ENCODE data around the gene FAM8A1.
"Not testable (repeated sequence)": the region's sequence is repeated elsewhere in the genome, so short reads cannot be mapped to it uniquely, and the experiment has no call there.

Gene FAM8A1

DNA sequence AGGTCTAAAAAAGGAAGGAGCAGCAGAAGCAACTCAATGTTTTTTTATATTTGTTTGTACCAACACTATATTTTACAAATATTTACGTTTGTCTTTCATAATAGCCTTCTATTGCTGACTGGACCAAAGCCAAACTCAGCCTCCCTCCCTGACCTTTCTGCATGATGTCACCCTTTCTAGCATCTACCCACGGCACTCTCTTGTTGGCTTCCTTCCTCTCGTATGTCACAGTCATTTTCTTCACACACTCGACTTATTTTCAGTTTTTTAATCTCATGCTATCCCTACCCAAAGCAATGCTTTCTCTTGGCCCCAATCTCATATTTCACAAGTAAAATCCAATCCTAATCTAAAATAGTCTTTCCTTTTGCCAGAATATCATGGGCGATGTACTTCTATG lies 16.3 kb upstream of the FAM8A1 start:
- Histone ChIP-seq H3K27me3 (ENCODE audit: insufficient read depth, low read length, poor library complexity) (no peaks in the 10 kb centered on the region), H3K4me1 (ENCODE audit: insufficient read depth, low read length) (0 out of 2 replicates have a peak, but pooled peaks cover under 1% of the 10 kb centered on the region), H3K9me3 (ENCODE audit: insufficient read depth, low read length, severe bottlenecking) (no peaks in the 10 kb centered on the region), H3K79me2 (ENCODE audit: insufficient read depth, low read length) (no peaks in the 10 kb centered on the region), H3K9ac (ENCODE audit: low read depth, low read length) (no peak overlapping the region), H4K20me1 (ENCODE audit: insufficient read depth, low read length) (no peaks in the 10 kb centered on the region), H3K4me2 (ENCODE audit: insufficient read depth, low read length) (no peak overlapping the region), H3K4me3 (ENCODE audit: low read depth in 1 of 2, low read length in 2 of 2) (no peak overlapping the region), H3K36me3 (ENCODE audit: insufficient read depth, low read length) (no peaks in the 10 kb centered on the region), H2AFZ (ENCODE audit: low read depth, low read length) (no peak overlapping the region), H3K27ac (ENCODE audit: low read length) (no peak overlapping the region)
- ATAC-seq (ENCODE audit: insufficient read depth, low read depth) (no peak), DNase-seq (no peak)
- no peak for TF ChIP-seq EZH2 (IDR thresholded peaks at IDR 0.05; ENCODE audit: borderline replicate concordance, low read depth, low read length, severe bottlenecking)
- TF ChIP-seq, protein P1, sequence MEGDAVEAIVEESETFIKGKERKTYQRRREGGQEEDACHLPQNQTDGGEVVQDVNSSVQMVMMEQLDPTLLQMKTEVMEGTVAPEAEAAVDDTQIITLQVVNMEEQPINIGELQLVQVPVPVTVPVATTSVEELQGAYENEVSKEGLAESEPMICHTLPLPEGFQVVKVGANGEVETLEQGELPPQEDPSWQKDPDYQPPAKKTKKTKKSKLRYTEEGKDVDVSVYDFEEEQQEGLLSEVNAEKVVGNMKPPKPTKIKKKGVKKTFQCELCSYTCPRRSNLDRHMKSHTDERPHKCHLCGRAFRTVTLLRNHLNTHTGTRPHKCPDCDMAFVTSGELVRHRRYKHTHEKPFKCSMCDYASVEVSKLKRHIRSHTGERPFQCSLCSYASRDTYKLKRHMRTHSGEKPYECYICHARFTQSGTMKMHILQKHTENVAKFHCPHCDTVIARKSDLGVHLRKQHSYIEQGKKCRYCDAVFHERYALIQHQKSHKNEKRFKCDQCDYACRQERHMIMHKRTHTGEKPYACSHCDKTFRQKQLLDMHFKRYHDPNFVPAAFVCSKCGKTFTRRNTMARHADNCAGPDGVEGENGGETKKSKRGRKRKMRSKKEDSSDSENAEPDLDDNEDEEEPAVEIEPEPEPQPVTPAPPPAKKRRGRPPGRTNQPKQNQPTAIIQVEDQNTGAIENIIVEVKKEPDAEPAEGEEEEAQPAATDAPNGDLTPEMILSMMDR (IDR thresholded peaks at IDR 0.05; ENCODE audit: borderline replicate concordance, extremely low read depth, low read length, poor library complexity, severe bottlenecking): no peak

DNA sequence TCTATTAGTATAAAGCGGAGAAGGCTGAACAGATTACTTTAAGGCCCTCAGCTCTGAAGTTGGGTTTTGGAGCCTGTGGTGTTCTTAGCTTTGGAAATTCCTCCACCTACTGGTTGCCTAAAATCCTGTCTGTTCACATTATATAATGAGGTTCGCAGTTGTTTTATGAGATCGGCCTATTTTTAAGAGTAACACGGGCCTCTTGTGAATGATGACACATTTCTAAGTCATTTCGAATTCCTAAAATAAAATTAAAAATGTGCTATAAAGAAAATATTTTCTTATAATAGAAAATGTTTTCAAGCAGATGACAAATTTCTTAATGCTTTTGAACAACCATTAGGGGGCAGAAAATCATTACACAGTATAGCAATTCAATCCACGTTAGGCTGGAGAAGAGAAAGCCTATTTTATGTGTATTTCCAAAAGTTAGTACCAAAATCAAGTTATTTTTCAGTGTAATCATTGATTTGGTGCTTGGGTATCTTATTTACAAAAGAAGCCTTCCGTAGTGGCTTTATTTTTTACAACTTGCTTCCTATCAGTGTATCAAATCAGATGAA lies 15.8 kb upstream of the FAM8A1 start:
- Histone ChIP-seq H3K27me3 (ENCODE audit: insufficient read depth, low read length, poor library complexity) (no peaks in the 10 kb centered on the region), H3K27ac (ENCODE audit: low read length) (no peak overlapping the region), H3K36me3 (ENCODE audit: insufficient read depth, low read length) (no peaks in the 10 kb centered on the region), H3K79me2 (ENCODE audit: insufficient read depth, low read length) (no peaks in the 10 kb centered on the region), H3K9ac (ENCODE audit: low read depth, low read length) (no peak overlapping the region), H3K9me3 (ENCODE audit: insufficient read depth, low read length, severe bottlenecking) (no peaks in the 10 kb centered on the region), H2AFZ (ENCODE audit: low read depth, low read length) (no peak overlapping the region), H3K4me3 (ENCODE audit: low read depth in 1 of 2, low read length in 2 of 2) (no peak overlapping the region), H3K4me2 (ENCODE audit: insufficient read depth, low read length) (no peak overlapping the region), H3K4me1 (ENCODE audit: insufficient read depth, low read length) (peaks cover 5% of the 10 kb centered on the region), H4K20me1 (ENCODE audit: insufficient read depth, low read length) (no peaks in the 10 kb centered on the region)
- ATAC-seq (ENCODE audit: insufficient read depth, low read depth): peak; percentile 80
- TF ChIP-seq, protein P1 (IDR thresholded peaks at IDR 0.05; ENCODE audit: borderline replicate concordance, extremely low read depth, low read length, poor library complexity, severe bottlenecking): peak; percentile 62
- no peak for TF ChIP-seq EZH2 (IDR thresholded peaks at IDR 0.05; ENCODE audit: borderline replicate concordance, low read depth, low read length, severe bottlenecking)
- DNase-seq: no peak

DNA sequence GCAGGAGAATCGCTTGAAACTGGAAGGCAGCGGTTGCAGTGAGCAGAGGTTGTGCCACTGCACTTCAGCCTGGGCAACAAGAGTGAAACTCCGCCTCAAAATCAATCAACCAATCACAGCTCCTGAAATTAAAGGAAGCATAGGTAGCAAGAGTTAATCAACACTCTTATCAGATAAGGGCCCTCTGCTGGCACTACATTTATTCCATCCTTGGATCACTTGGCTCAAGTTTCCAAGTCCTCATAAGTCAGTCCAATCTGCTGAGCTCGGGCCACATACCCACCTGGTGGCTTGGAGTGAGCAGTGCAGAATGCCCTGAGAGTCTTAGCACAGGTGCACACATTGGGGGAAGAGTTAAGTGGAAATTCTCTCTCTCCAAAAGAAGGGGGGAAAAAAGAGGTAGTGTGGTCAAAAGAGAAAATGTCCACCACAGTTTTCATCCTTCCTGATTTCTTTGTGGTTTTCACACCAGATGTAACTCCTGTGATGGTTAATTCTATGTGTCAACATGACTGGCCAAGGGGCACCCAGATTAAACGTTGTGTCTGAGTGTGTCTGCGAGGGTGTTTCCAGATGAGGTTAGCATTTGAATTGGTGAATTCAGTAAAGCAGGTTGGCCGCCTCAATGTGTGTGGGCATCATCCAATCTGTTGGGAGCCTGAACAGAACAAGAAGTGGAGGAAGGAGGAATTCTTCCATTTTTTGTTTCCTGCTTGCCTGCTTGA lies 14.2 kb upstream of the FAM8A1 start:
- no peaks in the 10 kb centered on the region for H3K79me2 ChIP-seq (ENCODE audit: insufficient read depth, low read length)
- H3K4me2 ChIP-seq (ENCODE audit: insufficient read depth, low read length): no peak overlapping the region
- H3K36me3 ChIP-seq (ENCODE audit: insufficient read depth, low read length): no peaks in the 10 kb centered on the region
- no peaks in the 10 kb centered on the region for H4K20me1 ChIP-seq (ENCODE audit: insufficient read depth, low read length)
- TF ChIP-seq, protein P1 (IDR thresholded peaks at IDR 0.05; ENCODE audit: borderline replicate concordance, extremely low read depth, low read length, poor library complexity, severe bottlenecking): no peak
- no peak for TF ChIP-seq EZH2 (IDR thresholded peaks at IDR 0.05; ENCODE audit: borderline replicate concordance, low read depth, low read length, severe bottlenecking)
- no peak overlapping the region for H3K9ac ChIP-seq (ENCODE audit: low read depth, low read length)
- no peak overlapping the region for H3K4me3 ChIP-seq (ENCODE audit: low read depth in 1 of 2, low read length in 2 of 2)
- DNase-seq: no peak
- no peak overlapping the region for H3K27ac ChIP-seq (ENCODE audit: low read length)
- H3K9me3 ChIP-seq (ENCODE audit: insufficient read depth, low read length, severe bottlenecking): no peaks in the 10 kb centered on the region
- H3K4me1 ChIP-seq (ENCODE audit: insufficient read depth, low read length): peaks cover 14% of the 10 kb centered on the region
- no peak for ATAC-seq (ENCODE audit: insufficient read depth, low read depth)
- H3K27me3 ChIP-seq (ENCODE audit: insufficient read depth, low read length, poor library complexity): no peaks in the 10 kb centered on the region
- H2AFZ ChIP-seq (ENCODE audit: low read depth, low read length): no peak overlapping the region

DNA sequence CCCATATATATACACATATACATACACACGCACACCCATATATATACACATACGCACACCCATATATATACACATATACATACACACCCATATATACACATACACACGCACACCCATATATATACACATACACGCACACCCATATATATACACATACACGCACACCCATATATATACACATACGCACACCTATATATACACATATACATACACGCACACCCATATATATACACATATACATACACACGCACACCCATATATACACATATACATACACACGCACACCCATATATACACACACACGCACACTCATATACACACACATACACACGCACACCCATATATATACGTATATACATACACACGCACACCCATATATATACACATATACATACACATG lies 13.5 kb upstream of the FAM8A1 start:
- H3K79me2 ChIP-seq (ENCODE audit: insufficient read depth, low read length); H3K36me3 ChIP-seq (ENCODE audit: insufficient read depth, low read length); H3K27ac ChIP-seq (ENCODE audit: low read length); H3K27me3 ChIP-seq (ENCODE audit: insufficient read depth, low read length, poor library complexity); ATAC-seq (ENCODE audit: insufficient read depth, low read depth); H3K4me2 ChIP-seq (ENCODE audit: insufficient read depth, low read length); H2AFZ ChIP-seq (ENCODE audit: low read depth, low read length); H3K4me3 ChIP-seq (ENCODE audit: low read depth in 1 of 2, low read length in 2 of 2); H3K9me3 ChIP-seq (ENCODE audit: insufficient read depth, low read length, severe bottlenecking); H3K9ac ChIP-seq (ENCODE audit: low read depth, low read length); DNase-seq; H4K20me1 ChIP-seq (ENCODE audit: insufficient read depth, low read length): not testable (repeated sequence)
- H3K4me1 ChIP-seq (ENCODE audit: insufficient read depth, low read length): peaks cover 14% of the 10 kb centered on the region

Data from DND-41 (cell line).